Spleen (tissue), 13 donors: Measurements from ENCODE around the gene RGL1. TPM values are rescaled to one million over a fixed set of nuclear protein-coding genes. Genes with fewer than 3 reads are reported as not detected.
A peak's percentile ranks its signal among the peaks of the same experiment; 100 is the strongest.

ENCODE experiments used
- DNase-seq: peaks from one replicate; pipeline ENCODE4 v3.0.0-alpha.2; 2020
- H3K27ac ChIP-seq, 8 donors: fragments of 200-600 bp; sonication (generic) in 7 of 8; 1 replicate in 4 of 8; 2 replicates in 4 of 8; pipeline versions ENCODE4 v1.5.0 to v1.8.0; 2016 to 2021; ENCODE audit warnings: inconsistent platforms in 4 of 8, mild to moderate bottlenecking in 4 of 8, moderate library complexity in 1 of 8
- H3K27me3 ChIP-seq, 7 donors: fragments of 200-600 bp; sonication (generic) in 6 of 7; replicated peaks in 1 of 7; 1 replicate in 4 of 7; 2 replicates in 3 of 7; pipeline versions ENCODE4 v1.5.0 to v1.8.0; 2016 to 2021; ENCODE audit warnings: inconsistent platforms in 3 of 7, mild to moderate bottlenecking in 1 of 7
- H3K36me3 ChIP-seq, 6 donors: fragments of 200-600 bp; sonication (generic) in 5 of 6; 1 replicate in 4 of 6; 2 replicates in 2 of 6; pipeline versions ENCODE4 v1.5.0 to v1.8.0; 2016 to 2021; ENCODE audit warnings: inconsistent platforms in 2 of 6
- H3K4me1 ChIP-seq, 6 donors: fragments of 200-600 bp; sonication (generic) in 5 of 6; 1 replicate in 3 of 6; 2 replicates in 3 of 6; pipeline versions ENCODE4 v1.5.0 to v1.8.0; 2016 to 2021; ENCODE audit warnings: inconsistent platforms in 3 of 6
- H3K4me3 ChIP-seq, 8 donors: fragments of 200-600 bp; sonication (generic) in 7 of 8; 1 replicate in 4 of 8; 2 replicates in 4 of 8; pipeline versions ENCODE4 v1.5.0 to v1.8.0; 2016 to 2021; ENCODE audit warnings: inconsistent platforms in 4 of 8, mild to moderate bottlenecking in 4 of 8, moderate library complexity in 2 of 8
- H3K9me3 ChIP-seq, 8 donors: fragments of 200-600 bp; sonication (generic) in 7 of 8; 1 replicate in 4 of 8; 2 replicates in 4 of 8; pipeline versions ENCODE4 v1.5.0 to v1.8.0; 2016 to 2021; ENCODE audit warnings: inconsistent platforms in 4 of 8
- POLR2A ChIP-seq, 3 donors: fragments of 450-650 bp; IDR thresholded peaks; one replicate each; pipeline ENCODE4 v1.5.1; 2017; ENCODE audit warnings: antibody characterized with exemption in 3 of 3, mild to moderate bottlenecking in 1 of 3
- POLR2AphosphoS5 ChIP-seq, 3 donors: sonication (generic); formaldehyde crosslinking; IDR thresholded peaks; one replicate each; pipeline ENCODE4 v1.5.1; 2017; ENCODE audit warnings: antibody characterized with exemption in 3 of 3
- whole genome bisulfite sequencing, 5 donors: extraction: QIAGEN DNeasy Blood & Tissue Kit in 3 of 5; methylation state at CpG; one replicate each; pipeline versions ENCODE4 v1.1.5 to v1.1.7; 2013 to 2018; 5-methylcytosine and 5-hydroxymethylcytosine counted together
- intact Hi-C: fragments of 100-400 bp; cut with DNase I; formaldehyde crosslinking; loops from one replicate; pipeline ENCODE4 v1.15.0; 2023; ENCODE audit warnings: low total_unique reads
- long read RNA-seq, 2 donors: transcript quantifications; one replicate each; lab custom pipeline, GENCODE V29; 2026
- polyA plus RNA-seq, 3 donors: library from polyadenylated mRNA; stranded (reverse); fragments of 200-250 nt; gene quantifications; one replicate each; pipeline ENCODE4 v1.2.1, GENCODE V29; 2013
- total RNA-seq, 7 donors: library from RNA; depleted of rRNA in 3 of 7; stranded (reverse); fragments of >200 nt in 3 of 7; fragmentation: NEBNext Ultra II Directional in 4 of 7; extraction: Animal tissue kit (Norgen Biotek cat#: 25700) in 4 of 7; gene quantifications; one replicate each; pipeline versions ENCODE4 v1.1.0 to v1.2.1, GENCODE V29; 2016 to 2021
- TF ChIP-seq, protein P1 (sequence below), 11 experiments: fragments of 200-600 bp in 7 of 11; fragments of 450-650 bp in 4 of 11; sonication (generic) in 4 of 11; IDR thresholded peaks in 8 of 11; conservative IDR thresholded peaks in 3 of 11; 1 replicate in 7 of 11; 2 replicates in 4 of 11; pipeline versions ENCODE4 v1.4.0 to v1.8.0; 2016 to 2021; ENCODE audit warnings: antibody characterized with exemption in 11 of 11, inconsistent platforms in 4 of 11, mild to moderate bottlenecking in 1 of 11
- donor health status: healthy with polysubstance abuse.
- donor health status: DM: no; HTN: no; CAD: no; lungs with moderate emphysema.
- donor health status: DM: no; HTN: no; CAD: no.
- donor health status: Bipolar disorder and iron deficiency.
- donor health status: healthy.
- donor health status: DM: no; HTN: no; CAD: no.
- donor health status: DM: yes; HTN: yes; CAD: no.

The RGL1 gene
- total RNA-seq (100 to 1,000 TPM in 4 of 7 donors, 10 to 100 TPM in 3; 66.7 to 126 (median 102) TPM), polyA plus RNA-seq (10 to 100 TPM; 14.3 to 30.2 (median 14.8) TPM)
- long read RNA-seq, donor 1, full-length matches to known transcripts = 10 of 34 reads
- long read RNA-seq, donor 1, partial matches to known transcripts = 24 of 34 reads
- long read RNA-seq, donor 1, other reads (novel, unspliced or antisense) = 0 of 34 reads
- long read RNA-seq, donor 2, full-length matches to known transcripts = 11 of 11 reads
- long read RNA-seq, donor 2, partial matches to known transcripts = 0 of 11 reads
- long read RNA-seq, donor 2, other reads (novel, unspliced or antisense) = 0 of 11 reads

DNA sequence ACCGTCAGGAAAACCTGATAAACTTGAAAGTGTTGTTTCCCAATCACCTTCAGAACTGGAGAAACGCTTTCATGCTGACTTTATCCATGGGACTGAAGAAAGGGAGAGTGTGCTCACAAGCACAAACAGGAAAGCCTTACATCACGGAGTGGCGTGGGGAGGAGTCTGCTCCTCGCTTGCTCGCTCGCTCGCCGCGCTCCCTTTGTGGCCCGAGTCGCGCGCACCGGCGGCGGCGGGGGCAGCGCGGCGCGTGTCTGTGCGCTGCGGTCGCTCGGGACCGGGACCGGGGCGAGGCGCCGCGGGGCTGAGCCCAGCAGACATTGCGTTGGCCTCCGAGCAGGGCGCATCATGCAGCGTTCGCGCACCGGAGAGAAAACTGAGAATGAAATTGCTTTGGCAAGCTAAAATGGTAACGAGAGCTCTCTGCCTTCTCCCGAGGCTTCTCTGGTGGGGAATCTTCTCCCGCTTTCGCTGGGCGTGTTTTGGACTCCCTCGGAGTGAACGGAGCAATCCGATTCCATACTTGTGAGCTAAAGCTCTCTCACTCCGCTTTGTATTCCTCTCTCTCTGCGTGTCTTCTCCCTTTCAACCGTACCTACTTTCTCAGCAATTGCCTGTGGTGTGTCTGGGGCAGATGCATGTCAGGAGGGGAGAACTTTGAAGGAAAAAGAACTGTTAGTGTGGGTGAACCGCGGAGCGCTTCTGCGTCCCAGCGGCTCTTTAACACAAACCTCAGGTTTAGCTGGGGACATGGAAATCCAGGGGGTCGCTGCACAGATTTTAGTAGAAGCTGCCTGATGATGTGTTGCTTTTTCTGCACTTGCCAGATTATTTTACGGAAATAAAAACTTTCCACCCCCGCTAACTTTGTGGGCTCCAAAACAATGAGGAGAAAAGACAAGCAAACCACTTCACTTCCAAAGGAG is at the start of gene RGL1:
TSS of gene RGL1 (plus strand) at position 205 of the 926 bp plus-strand sequence. CDS start at position 383, 178 bp downstream.
- Histone ChIP-seq H3K27ac (peak within 1 kb of the TSS; percentile 72 to 89 (median 85)), H3K27me3 (peaks cover 0 to 25% (median 4%) of the 10 kb centered on the region in 7 donors), H3K9me3 (peaks cover 0 to 29% (median 18%) of the 10 kb centered on the region in 8 donors), H3K36me3 (peaks cover 0 to 4% (median 0%) of the 10 kb centered on the region in 6 donors), H3K4me3 (peak within 1 kb of the TSS; percentile 41 to 74 (median 52)), H3K4me1 (peaks cover 0 to 57% (median 22%) of the 10 kb centered on the region in 6 donors)
- DNase-seq = peak; percentile 84
- WGBS, 5 donors = 1 to 5% (median 2%) methylated on average over 42 to 58 of the region's 58 CpGs
- TF ChIP-seq, protein P1, sequence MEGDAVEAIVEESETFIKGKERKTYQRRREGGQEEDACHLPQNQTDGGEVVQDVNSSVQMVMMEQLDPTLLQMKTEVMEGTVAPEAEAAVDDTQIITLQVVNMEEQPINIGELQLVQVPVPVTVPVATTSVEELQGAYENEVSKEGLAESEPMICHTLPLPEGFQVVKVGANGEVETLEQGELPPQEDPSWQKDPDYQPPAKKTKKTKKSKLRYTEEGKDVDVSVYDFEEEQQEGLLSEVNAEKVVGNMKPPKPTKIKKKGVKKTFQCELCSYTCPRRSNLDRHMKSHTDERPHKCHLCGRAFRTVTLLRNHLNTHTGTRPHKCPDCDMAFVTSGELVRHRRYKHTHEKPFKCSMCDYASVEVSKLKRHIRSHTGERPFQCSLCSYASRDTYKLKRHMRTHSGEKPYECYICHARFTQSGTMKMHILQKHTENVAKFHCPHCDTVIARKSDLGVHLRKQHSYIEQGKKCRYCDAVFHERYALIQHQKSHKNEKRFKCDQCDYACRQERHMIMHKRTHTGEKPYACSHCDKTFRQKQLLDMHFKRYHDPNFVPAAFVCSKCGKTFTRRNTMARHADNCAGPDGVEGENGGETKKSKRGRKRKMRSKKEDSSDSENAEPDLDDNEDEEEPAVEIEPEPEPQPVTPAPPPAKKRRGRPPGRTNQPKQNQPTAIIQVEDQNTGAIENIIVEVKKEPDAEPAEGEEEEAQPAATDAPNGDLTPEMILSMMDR (IDR thresholded peaks at IDR 0.05 in 8 of 11, conservative IDR thresholded peaks at IDR 0.05 in 3 of 11) = no peak
- TF ChIP-seq POLR2AphosphoS5 (IDR thresholded peaks at IDR 0.05) = peak; percentile 84 to 97 (median 90)
- peak in 1 of 3 donors; percentile 86 for TF ChIP-seq POLR2A (IDR thresholded peaks at IDR 0.05)
- intact Hi-C loops = no loop called here

DNA sequence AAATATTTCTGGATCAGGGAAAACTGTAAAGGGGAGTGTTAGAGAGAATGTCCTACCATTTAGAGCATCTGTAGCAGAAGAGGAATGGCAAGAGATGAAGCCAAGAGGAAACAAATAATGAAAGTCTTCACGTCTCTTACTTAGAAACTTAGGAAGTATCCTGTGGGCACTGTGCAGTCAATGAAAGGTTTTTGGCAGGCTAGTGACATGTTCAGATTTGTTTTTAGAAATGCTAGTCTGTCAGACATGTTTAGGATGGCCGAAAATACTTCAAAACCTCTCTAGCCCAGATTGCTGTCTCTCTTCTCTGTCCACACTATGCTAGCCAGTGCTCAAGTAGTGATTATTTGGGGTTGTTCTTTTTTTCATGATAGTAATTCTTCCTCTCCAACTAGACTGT is 48.6 kb upstream of the RGL1 start:
- 84 to 92% (median 89%) methylated on average over 2 of the region's 2 CpGs for WGBS, 5 donors
- H3K36me3 ChIP-seq = peaks cover 0 to 6% (median 0%) of the 10 kb centered on the region in 6 donors
- no peaks in the 10 kb centered on the region for H3K4me1 ChIP-seq
- TF ChIP-seq POLR2AphosphoS5 (IDR thresholded peaks at IDR 0.05) (no peak), POLR2A (IDR thresholded peaks at IDR 0.05) (no peak)
- TF ChIP-seq, protein P1 (IDR thresholded peaks at IDR 0.05 in 8 of 11, conservative IDR thresholded peaks at IDR 0.05 in 3 of 11) = no peak
- no peaks in the 10 kb centered on the region for H3K27me3 ChIP-seq
- peaks cover 0 to 18% (median 10%) of the 10 kb centered on the region in 8 donors for H3K9me3 ChIP-seq
- DNase-seq = no peak
- intact Hi-C loops = no loop called here
- no peak overlapping the region for H3K4me3 ChIP-seq
- no peak overlapping the region for H3K27ac ChIP-seq

DNA sequence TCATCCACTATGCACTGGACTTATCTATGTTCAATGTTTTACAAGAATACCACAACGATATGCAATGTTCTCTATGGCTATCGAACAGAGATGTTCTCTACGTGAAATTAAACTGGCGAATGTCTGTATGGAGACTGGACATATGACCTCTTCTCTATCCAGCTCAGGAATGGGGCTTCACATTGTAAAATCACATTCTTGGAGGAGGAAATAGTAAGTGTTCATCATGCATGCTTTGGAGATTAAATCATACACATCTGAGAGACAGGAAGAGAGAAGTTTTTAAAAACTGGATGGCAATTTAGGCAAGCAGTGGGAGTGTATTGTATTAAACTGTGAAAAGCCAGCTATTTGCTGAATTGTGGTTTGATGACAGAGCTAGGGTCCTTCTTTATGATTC is 47.9 kb upstream of the RGL1 start:
- Histone ChIP-seq H3K27ac (no peak overlapping the region), H3K9me3 (peaks cover 0 to 12% (median 3%) of the 10 kb centered on the region in 8 donors), H3K27me3 (no peaks in the 10 kb centered on the region), H3K4me3 (no peak overlapping the region), H3K36me3 (no peaks in the 10 kb centered on the region), H3K4me1 (no peaks in the 10 kb centered on the region)
- intact Hi-C loops = no loop called here
- TF ChIP-seq, protein P1 (IDR thresholded peaks at IDR 0.05 in 8 of 11, conservative IDR thresholded peaks at IDR 0.05 in 3 of 11) = no peak
- TF ChIP-seq POLR2A (IDR thresholded peaks at IDR 0.05) (no peak), POLR2AphosphoS5 (IDR thresholded peaks at IDR 0.05) (no peak)
- DNase-seq = no peak
- WGBS, 5 donors = 67 to 77% (median 73%) methylated on average over 4 of the region's 4 CpGs
